Chondrocyte (in vitro differentiated cells): Measurements from ENCODE around the gene TASP1. TPM values are rescaled to one million over a fixed set of nuclear protein-coding genes. Genes with fewer than 3 reads are reported as not detected.

Source experiments
- DNase-seq: peaks from one replicate; pipeline ENCODE4 v3.0.0; 2021; ENCODE audit warnings: mixed read lengths, low spot score
- H3K27ac Mint-ChIP-seq: one replicate; pipeline ENCODE4 v1.8.0; 2021; ENCODE audit warnings: mild to moderate bottlenecking, moderate library complexity, mixed read lengths; ENCODE audit not compliant: unreplicated experiment
- H3K27me3 Mint-ChIP-seq: 2 replicates; pipeline ENCODE4 v1.8.0; 2021; ENCODE audit warnings: low read depth, mixed read lengths
- H3K36me3 Mint-ChIP-seq: 2 replicates; pipeline ENCODE4 v1.8.0; 2021; ENCODE audit warnings: low read depth, mixed read lengths
- H3K4me1 Mint-ChIP-seq: 2 replicates; pipeline ENCODE4 v1.8.0; 2021; ENCODE audit warnings: low read depth, mild to moderate bottlenecking, mixed read lengths
- H3K4me3 Mint-ChIP-seq: one replicate; pipeline ENCODE4 v1.8.0; 2021; ENCODE audit warnings: mild to moderate bottlenecking, moderate library complexity, mixed read lengths; ENCODE audit not compliant: unreplicated experiment
- H3K9me3 Mint-ChIP-seq: 2 replicates; pipeline ENCODE4 v1.8.0; 2021; ENCODE audit warnings: low read depth, mixed read lengths
- CTCF ChIP-seq: fragments of 200-600 bp; sonication (generic); IDR thresholded peaks from 2 replicates; pipeline ENCODE4 v1.5.0; 2021; ENCODE audit warnings: antibody characterized with exemption, mild to moderate bottlenecking, moderate library complexity
- long read RNA-seq: library from polyadenylated mRNA; stranded (forward); transcript quantifications from one replicate; pipeline ENCODE4 v2.0.0, GENCODE V29; 2021
- total RNA-seq: library from RNA; stranded (reverse); gene quantifications from 3 replicates; pipeline ENCODE4 v1.2.1, GENCODE V29; 2021

The TASP1 gene, protein sequence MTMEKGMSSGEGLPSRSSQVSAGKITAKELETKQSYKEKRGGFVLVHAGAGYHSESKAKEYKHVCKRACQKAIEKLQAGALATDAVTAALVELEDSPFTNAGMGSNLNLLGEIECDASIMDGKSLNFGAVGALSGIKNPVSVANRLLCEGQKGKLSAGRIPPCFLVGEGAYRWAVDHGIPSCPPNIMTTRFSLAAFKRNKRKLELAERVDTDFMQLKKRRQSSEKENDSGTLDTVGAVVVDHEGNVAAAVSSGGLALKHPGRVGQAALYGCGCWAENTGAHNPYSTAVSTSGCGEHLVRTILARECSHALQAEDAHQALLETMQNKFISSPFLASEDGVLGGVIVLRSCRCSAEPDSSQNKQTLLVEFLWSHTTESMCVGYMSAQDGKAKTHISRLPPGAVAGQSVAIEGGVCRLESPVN
- 8.9 to 12.1 TPM (median 9.0 TPM) in 3 replicates for total RNA-seq
- long read RNA-seq, transcript TASP1-201 (14 exons, 2,352 nt): major isoform, 15 of 24 reads
- long read RNA-seq, partial matches to known transcripts: 1 of 24 reads
- long read RNA-seq, other reads (novel, unspliced or antisense): 8 of 24 reads

- DNase-seq: peak; percentile 98
Observed at GRCh38 chr20:13638496-13639149, at the start of gene TASP1. TSS of gene TASP1 (minus strand) at chr20:13638932. CDS start at chr20:13630078, 8,854 bp downstream.

DNA sequence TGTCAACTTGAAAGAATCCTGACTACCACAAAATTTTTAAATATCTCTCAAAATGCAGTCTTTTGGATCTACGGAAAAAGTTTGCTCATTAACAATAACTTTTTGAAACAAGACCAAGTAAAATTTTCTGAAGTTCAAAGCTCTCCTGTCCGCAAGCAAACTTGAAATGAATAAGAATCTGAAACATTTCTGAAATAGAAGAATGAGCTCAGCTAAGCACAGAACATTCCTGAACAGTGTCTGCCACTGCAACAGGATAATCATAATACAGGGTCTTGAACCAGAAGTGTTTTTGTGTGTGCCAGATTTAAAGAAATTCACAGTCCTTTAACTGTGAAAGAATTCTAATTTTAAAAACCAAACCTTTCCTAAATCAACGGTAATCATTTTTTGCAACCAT lies 49.1 kb upstream of the TASP1 start:
- no peak for TF ChIP-seq CTCF
- no peaks in the 10 kb centered on the region for H3K9me3 Mint-ChIP-seq
- H3K4me1 Mint-ChIP-seq: peaks cover 31% of the 10 kb centered on the region
- H3K36me3 Mint-ChIP-seq: peaks cover 1% of the 10 kb centered on the region
- no peak for DNase-seq
- no peak overlapping the region for H3K4me3 Mint-ChIP-seq
- H3K27me3 Mint-ChIP-seq: peaks cover 6% of the 10 kb centered on the region
- H3K27ac Mint-ChIP-seq: peak overlapping the region; percentile 74

More at GRCh38 chr20:13638496-13639149, at the start of gene TASP1:
- H3K36me3 Mint-ChIP-seq: no peaks in the 10 kb centered on the region
- no peaks in the 10 kb centered on the region for H3K9me3 Mint-ChIP-seq
- peaks cover 17% of the 10 kb centered on the region for H3K27me3 Mint-ChIP-seq
- H3K4me3 Mint-ChIP-seq: peak within 1 kb of the TSS; percentile 98
- H3K27ac Mint-ChIP-seq: peak within 1 kb of the TSS; percentile 95
- no peak for TF ChIP-seq CTCF
- peaks cover 16% of the 10 kb centered on the region for H3K4me1 Mint-ChIP-seq

DNA sequence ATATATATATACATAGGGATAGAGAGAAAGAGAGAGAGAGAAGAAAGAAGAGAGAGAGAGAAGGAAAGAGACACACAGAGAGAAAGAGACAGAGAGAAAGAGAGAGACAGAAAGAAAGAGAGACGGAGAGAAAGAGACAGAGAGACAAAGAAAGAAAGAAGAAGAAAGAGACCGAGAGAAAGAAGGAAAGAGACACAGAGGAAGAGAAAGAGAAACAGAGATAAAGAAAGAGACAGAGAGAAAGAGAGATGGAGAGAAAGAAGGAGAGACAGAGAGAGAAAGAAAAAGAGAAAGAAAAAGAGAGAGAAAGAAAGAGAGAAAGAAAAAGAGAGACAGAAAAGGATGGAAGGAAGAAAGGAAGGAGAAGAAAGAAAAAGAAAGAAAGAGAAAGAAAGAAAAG lies 46.9 kb upstream of the TASP1 start:
- no peak for TF ChIP-seq CTCF
- no peak overlapping the region for H3K4me3 Mint-ChIP-seq
- no peaks in the 10 kb centered on the region for H3K9me3 Mint-ChIP-seq
- peaks cover 1% of the 10 kb centered on the region for H3K36me3 Mint-ChIP-seq
- DNase-seq: no peak
- H3K27ac Mint-ChIP-seq: no peak overlapping the region
- peaks cover 6% of the 10 kb centered on the region for H3K27me3 Mint-ChIP-seq
- H3K4me1 Mint-ChIP-seq: peaks cover 27% of the 10 kb centered on the region

DNA sequence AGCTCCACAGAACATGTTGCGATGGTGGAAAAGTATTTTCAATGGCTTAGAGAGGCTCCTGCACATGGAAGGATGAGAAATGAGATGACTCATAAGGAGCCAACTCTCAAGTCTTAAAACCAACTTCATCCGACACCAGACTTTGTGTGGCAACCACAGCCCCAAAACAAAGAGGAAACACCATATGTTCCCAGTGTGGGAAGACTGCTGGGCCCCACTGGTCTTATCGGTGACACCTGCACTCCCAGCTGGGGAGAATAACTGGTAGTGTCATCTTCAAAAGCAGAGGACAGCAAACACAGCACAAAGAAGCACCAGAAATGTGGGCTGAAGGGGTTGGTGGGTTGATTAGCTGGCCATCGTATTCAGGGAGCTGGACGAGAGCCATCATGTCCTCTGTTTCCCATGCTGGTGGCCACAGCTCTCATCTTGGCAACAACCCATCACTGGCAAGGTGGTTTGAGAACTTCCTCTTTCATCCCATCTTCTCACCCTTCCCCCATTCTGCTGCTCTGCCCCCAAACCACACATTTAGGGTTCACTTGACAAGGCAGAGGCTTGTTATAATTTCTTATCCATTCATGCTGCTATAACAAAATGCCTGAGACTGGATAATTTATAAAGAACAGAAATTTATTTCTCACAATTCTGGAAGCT lies 46.0 kb upstream of the TASP1 start:
- TF ChIP-seq CTCF: no peak
- Mint-ChIP-seq H3K36me3 (peaks cover 1% of the 10 kb centered on the region), H3K4me3 (no peak overlapping the region), H3K4me1 (peaks cover 19% of the 10 kb centered on the region), H3K27me3 (peaks cover 6% of the 10 kb centered on the region), H3K9me3 (no peaks in the 10 kb centered on the region), H3K27ac (no peak overlapping the region)
- DNase-seq: no peak

DNA sequence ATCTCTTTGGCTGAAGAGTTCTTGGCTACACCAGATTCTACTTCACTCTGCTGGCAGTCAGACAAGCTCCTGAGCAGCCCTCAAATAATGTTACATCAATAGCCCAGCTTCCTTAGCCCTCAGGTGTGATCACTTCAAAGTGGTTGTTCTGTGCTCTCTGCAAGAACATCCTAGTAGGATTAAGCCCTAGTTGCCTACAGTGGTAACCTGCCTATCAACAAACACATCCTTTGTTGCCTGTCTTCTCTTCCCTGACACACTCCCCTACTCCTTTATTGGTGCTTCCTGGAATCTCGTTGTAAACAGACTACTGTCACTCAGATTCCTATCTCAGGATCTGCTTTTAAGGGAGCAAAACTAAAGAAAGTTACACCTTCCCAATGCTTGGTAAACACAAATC lies 45.1 kb upstream of the TASP1 start:
- H3K4me3 Mint-ChIP-seq: no peak overlapping the region
- no peak for TF ChIP-seq CTCF
- H3K36me3 Mint-ChIP-seq: peaks cover 1% of the 10 kb centered on the region
- no peak for DNase-seq
- no peak overlapping the region for H3K27ac Mint-ChIP-seq
- peaks cover 6% of the 10 kb centered on the region for H3K27me3 Mint-ChIP-seq
- H3K9me3 Mint-ChIP-seq: no peaks in the 10 kb centered on the region
- H3K4me1 Mint-ChIP-seq: peaks cover 15% of the 10 kb centered on the region
